Tibial artery (tissue), 4 donors: ENCODE measurements around the gene EPB41.
"Not testable (repeated sequence)": the region's sequence is repeated elsewhere in the genome, so short reads cannot be mapped to it uniquely, and the experiment has no call there.

Experiments used
- DNase-seq, 2 donors: peaks; one replicate each; pipeline ENCODE4 v3.0.0-alpha.2; 2019
- H3K27ac ChIP-seq, 2 donors: fragments of 200-600 bp; sonication (generic) in 1 of 2; 1 replicate in 1 of 2; 2 replicates in 1 of 2; pipeline ENCODE4 v1.5.1; 2018 to 2019; ENCODE audit warnings: mild to moderate bottlenecking in 1 of 2
- H3K27me3 ChIP-seq, 2 donors: fragments of 200-600 bp; sonication (generic) in 1 of 2; one replicate each; pipeline versions ENCODE4 v1.5.1 to v1.6.0; 2016 to 2019
- H3K36me3 ChIP-seq, 3 donors: fragments of 200-600 bp; sonication (generic) in 2 of 3; one replicate each; pipeline ENCODE4 v1.5.1; 2016 to 2019; ENCODE audit warnings: mild to moderate bottlenecking in 2 of 3
- H3K4me1 ChIP-seq, 4 donors: fragments of 200-600 bp; sonication (generic) in 2 of 4; 1 replicate in 3 of 4; 2 replicates in 1 of 4; pipeline ENCODE4 v1.5.1; 2016 to 2019
- H3K4me3 ChIP-seq, 2 donors: fragments of 200-600 bp; sonication (generic) in 1 of 2; 1 replicate in 1 of 2; 2 replicates in 1 of 2; pipeline ENCODE4 v1.5.1; 2018 to 2019; ENCODE audit warnings: mild to moderate bottlenecking in 2 of 2
- H3K9me3 ChIP-seq, 3 donors: fragments of 200-600 bp; sonication (generic) in 1 of 3; one replicate each; pipeline ENCODE4 v1.5.1; 2016 to 2019
- CTCF ChIP-seq, 2 experiments: fragments of 200-600 bp in 1 of 2; fragments of 450-650 bp in 1 of 2; IDR thresholded peaks; one replicate each; pipeline ENCODE4 v1.5.1; 2017 to 2019; ENCODE audit warnings: antibody characterized with exemption in 2 of 2, mild to moderate bottlenecking in 1 of 2, moderate library complexity in 1 of 2
- intact Hi-C: fragments of 100-400 bp; cut with DNase I; formaldehyde crosslinking; loops from one replicate; pipeline ENCODE4 v1.15.0; 2023; ENCODE audit warnings: low total_unique reads

EPB41 gene

GRCh38 chr1:29099286-29099685 is 184.9 kb downstream of the EPB41 start:
- Histone ChIP-seq H3K27me3 (no peaks in the 10 kb centered on the region), H3K4me1 (no peaks in the 10 kb centered on the region), H3K27ac (no peak overlapping the region), H3K36me3 (peaks cover 4 to 39% (median 9%) of the 10 kb centered on the region in 3 donors), H3K9me3 (no peaks in the 10 kb centered on the region), H3K4me3 (no peak overlapping the region)
- intact Hi-C loops: no loop called here
- TF ChIP-seq CTCF (IDR thresholded peaks at IDR 0.05): no peak
- no peak for DNase-seq

GRCh38 chr1:29100487-29100886 is 186.1 kb downstream of the EPB41 start:
- Histone ChIP-seq H3K27ac (no peak overlapping the region), H3K4me1 (no peaks in the 10 kb centered on the region)
- intact Hi-C loops: no loop called here

GRCh38 chr1:29105822-29106221 is 191.5 kb downstream of the EPB41 start:
- Histone ChIP-seq H3K27ac (no peak overlapping the region), H3K36me3 (peaks cover 0 to 33% (median 0%) of the 10 kb centered on the region in 3 donors), H3K4me3 (no peak overlapping the region), H3K9me3 (no peaks in the 10 kb centered on the region), H3K27me3 (no peaks in the 10 kb centered on the region), H3K4me1 (no peaks in the 10 kb centered on the region)
- intact Hi-C loops: no loop called here
- no peak for DNase-seq
- no peak for TF ChIP-seq CTCF (IDR thresholded peaks at IDR 0.05)

More at GRCh38 chr1:29100487-29100886, 186.1 kb downstream of the EPB41 start:
- H3K9me3 ChIP-seq: no peaks in the 10 kb centered on the region
- peaks cover 4 to 43% (median 9%) of the 10 kb centered on the region in 3 donors for H3K36me3 ChIP-seq
- H3K4me3 ChIP-seq: no peak overlapping the region
- no peak for TF ChIP-seq CTCF (IDR thresholded peaks at IDR 0.05)
- no peaks in the 10 kb centered on the region for H3K27me3 ChIP-seq
- DNase-seq: no peak

GRCh38 chr1:29108041-29108440 is 193.7 kb downstream of the EPB41 start:
- intact Hi-C loops, H3K27me3 ChIP-seq, H3K4me1 ChIP-seq, H3K9me3 ChIP-seq, H3K4me3 ChIP-seq, H3K27ac ChIP-seq, DNase-seq: not testable (repeated sequence)
- peaks cover 0 to 32% (median 0%) of the 10 kb centered on the region in 3 donors for H3K36me3 ChIP-seq

GRCh38 chr1:29112705-29113412 is 198.5 kb downstream of the EPB41 start:
- DNase-seq: no peak
- Histone ChIP-seq H3K27ac (no peak overlapping the region), H3K27me3 (no peaks in the 10 kb centered on the region), H3K4me1 (no peaks in the 10 kb centered on the region), H3K4me3 (no peak overlapping the region), H3K36me3 (peaks cover 0 to 52% (median 0%) of the 10 kb centered on the region in 3 donors), H3K9me3 (no peaks in the 10 kb centered on the region)
- intact Hi-C loops: no loop called here
- no peak for TF ChIP-seq CTCF (IDR thresholded peaks at IDR 0.05)

GRCh38 chr1:29113413-29114117 is 199.2 kb downstream of the EPB41 start:
- DNase-seq: no peak
- no peaks in the 10 kb centered on the region for H3K4me1 ChIP-seq
- no peak for TF ChIP-seq CTCF (IDR thresholded peaks at IDR 0.05)
- no peaks in the 10 kb centered on the region for H3K27me3 ChIP-seq
- intact Hi-C loops: no loop called here
- no peaks in the 10 kb centered on the region for H3K9me3 ChIP-seq
- no peak overlapping the region for H3K27ac ChIP-seq
- no peak overlapping the region for H3K4me3 ChIP-seq
- H3K36me3 ChIP-seq: peaks cover 0 to 56% (median 0%) of the 10 kb centered on the region in 3 donors
